SIG-M5 treated with dmso at 0.1 percent for 504 hours (cell line): ENCODE results near the gene OVCA2.

Experiments
- DNase-seq: peaks from one replicate; lab custom pipeline; 2025; ENCODE audit not compliant: unreplicated experiment; lab: John Stamatoyannopoulos, UW

Gene OVCA2

GRCh38 chr17:2063261-2064146 is 21.7 kb downstream of the OVCA2 start:
- DNase-seq = no peak

DNA sequence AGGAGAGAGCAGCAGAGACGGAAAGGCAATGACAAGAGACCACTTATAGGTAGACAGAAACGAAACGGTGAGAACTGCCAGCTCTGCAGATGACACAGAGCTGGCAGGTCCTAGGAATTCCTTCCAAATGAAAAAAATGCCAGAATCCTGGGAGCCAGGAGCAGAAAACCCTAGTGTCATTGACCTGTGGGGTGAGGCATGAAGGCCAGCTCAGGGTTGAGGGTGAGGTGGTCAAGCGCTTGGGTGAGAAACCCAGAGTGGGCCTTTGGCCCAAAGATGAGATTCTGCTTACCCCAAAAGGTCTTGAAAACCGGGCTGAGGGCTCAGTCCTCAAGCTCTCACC is 22.3 kb downstream of the OVCA2 start:
- no peak for DNase-seq

- no peak for DNase-seq
These were observed 22.7 kb downstream of the OVCA2 start for GRCh38 chr17:2064520-2064971.

GRCh38 chr17:2064980-2065785 is 23.4 kb downstream of the OVCA2 start:
- no peak for DNase-seq

GRCh38 chr17:2065949-2066400 is 24.2 kb downstream of the OVCA2 start:
- DNase-seq = no peak

- DNase-seq = no peak
These were observed 25.3 kb downstream of the OVCA2 start for GRCh38 chr17:2067048-2067561.

DNA sequence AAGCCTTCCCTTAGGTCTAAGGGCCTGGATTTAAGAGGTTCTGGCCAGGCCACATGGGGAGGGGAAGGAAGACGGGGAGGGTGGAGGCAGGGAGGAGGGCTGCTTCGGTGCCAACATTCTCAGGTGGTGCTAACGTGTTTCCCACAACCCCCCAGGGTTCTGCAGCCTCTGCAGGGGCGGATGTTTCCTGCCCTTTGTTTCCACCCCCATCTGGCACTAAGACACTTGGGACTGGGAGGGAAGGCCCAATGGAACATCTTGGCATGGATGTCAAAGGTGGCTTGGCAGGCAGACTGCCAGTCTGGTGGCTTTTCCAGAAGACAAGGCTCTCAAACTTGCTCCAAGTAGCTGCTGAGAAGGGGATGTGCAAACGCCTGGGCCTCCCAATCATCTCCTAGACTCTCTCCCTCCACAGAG is 25.8 kb downstream of the OVCA2 start:
- DNase-seq = no peak

DNA sequence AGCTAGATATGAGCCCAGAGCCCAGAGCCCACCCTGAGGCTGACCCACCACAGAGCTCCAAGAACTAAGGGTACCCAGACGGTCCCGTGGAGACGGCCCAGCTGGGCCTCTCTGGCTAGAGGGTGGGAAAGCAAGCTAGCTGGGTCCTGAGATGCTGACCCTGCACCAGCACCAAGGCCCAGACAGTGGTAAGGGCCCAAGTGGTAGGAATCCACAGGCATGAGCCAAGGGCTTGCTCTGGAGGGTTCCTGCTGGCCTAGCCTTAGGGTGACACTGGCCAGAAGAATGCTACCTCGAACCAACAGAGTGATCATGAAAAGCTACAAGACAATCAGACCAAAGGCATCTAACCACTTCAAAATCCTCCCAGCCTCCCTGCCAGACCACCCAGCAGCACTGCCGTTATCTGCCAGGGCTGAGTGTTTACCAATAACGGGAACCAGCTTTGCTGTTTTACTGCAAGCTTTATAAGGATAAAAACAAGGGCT is 26.3 kb downstream of the OVCA2 start:
- no peak for DNase-seq

GRCh38 chr17:2068519-2069051 is 26.8 kb downstream of the OVCA2 start:
- no peak for DNase-seq

- DNase-seq = no peak
These were observed 28.6 kb downstream of the OVCA2 start for GRCh38 chr17:2070241-2071023.

DNA sequence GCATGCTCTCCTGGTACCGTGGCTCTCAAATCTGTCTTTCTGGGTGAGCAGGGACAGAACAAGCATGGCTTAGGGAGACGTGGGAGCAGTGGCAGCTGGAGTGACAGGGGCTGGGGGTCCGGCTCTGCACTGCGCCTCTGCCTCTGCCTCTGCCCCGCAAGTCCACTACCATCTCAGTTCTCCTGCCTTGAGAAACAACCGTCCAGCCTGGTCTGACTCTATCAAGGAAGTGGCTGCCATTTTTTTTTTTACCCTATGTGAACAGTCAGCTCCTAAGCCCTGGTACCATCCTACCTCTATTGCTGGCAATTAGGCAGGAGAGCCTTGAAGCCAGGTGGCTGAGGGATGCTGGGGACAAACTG is 29.2 kb downstream of the OVCA2 start:
- DNase-seq = no peak

DNA sequence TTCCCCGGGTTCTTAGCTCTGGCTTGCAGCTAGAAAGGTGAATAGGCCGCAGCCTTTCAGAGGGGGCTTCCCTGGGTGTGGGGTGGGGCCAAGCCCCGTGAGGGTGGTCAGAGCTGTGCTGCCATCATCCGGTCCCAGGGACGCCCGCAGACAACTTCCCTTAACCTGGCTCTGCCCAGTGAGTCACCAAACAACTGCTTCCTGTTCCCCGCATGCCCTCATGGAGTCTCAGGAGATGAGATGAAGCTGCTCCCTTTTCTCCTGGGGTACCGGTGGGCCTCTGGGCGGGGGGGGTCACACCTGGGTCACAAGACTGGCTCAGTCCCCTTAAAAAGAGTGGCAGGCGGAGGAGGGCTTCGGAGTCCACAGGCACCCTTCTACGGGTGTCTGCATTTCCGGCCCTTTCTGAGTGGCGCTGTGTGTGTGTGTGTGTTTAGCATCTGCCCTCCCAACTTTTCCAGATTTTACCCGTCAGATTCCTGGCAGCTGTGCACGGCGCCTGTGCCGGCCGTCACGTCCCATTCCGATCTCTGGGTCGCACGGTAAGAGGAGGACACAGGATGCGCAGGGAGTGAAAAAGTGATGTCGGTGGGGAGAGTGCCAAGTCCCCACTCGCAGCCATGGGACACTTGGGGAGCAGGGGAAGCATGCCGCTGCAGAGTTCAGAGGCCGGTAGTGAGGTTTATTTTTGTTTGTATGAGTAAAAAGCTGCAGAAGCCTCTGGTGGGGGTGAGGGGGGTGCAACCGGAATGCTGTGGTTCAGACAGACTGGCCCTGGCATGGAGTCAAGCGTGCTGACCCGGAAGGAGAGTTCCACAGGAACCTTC is 29.8 kb downstream of the OVCA2 start:
- no peak for DNase-seq

DNA sequence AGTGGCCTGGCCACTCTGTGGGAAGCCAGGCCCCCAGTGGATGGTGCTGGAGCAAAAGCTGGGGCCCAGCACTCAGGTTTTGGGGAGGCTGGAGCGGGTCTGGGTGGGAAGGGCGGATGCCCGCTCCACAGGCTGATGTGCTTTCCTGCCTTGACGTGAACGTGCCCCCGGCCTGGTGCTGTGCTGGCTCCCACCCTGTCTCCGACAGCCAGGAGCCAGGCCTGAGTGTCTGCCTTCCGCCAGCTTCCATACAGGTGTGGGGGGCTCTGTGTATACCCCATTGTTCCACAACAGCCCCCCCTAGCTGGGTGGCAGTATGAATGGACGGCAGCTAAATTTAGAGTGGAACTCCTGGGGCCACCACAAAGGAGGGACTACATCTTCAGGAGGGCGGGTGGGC is 33.1 kb downstream of the OVCA2 start:
- no peak for DNase-seq

DNA sequence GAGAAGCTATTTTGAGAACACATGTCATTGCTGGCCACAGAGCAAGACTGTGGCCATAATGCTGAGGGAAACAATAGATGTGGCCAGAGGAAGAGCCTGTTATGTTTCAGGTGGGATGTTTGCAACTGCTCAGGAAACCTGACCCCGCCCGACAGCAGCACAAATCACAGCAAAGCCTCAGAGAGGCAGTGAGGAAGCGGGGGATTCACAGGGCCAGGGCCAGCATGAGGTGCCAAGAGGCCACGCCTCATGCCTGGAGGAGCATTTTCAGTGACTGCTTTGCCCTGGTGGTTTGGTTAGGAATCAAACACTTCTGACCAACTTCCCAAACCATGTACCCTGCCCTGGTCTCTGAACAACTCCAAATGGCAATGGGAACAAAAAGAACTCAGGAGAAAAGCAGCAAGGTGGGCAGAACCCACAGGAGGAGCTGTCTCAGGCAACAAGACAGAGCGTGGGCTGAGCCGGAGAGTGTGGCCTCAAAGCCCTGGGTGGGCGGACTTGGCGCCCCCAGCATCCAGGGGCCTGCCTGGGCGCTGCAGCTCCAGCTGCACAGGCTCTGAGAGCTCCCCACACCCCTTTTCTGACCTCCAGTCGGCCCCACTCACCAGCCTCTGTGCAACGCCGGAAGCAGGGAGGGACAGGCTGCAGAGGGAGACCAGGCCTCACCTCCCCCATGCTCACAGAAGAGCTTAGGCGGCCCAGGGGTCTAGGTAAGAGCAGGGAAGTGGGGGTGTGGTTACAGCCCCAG is 33.7 kb downstream of the OVCA2 start:
- no peak for DNase-seq

- no peak for DNase-seq
These were observed 34.5 kb downstream of the OVCA2 start for GRCh38 chr17:2076087-2076984.

DNA sequence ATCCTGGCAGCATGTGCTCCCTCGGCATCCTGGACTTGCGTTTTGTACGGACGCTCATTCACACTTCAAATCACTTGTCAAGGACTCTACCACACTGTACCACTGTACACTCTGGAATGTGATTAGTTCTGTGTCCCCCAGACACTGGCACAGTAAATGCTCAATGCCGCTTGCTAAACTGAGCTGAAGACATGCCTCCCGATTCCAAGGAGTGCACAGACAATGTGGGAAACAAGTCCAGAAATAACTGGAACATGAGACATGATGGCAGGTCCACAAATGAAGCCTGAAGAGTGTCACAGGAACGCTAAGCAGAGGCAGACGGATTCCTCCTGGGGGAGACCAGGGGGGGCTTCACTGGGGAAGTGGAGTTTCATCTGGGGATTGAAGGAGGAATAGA is 35.2 kb downstream of the OVCA2 start:
- no peak for DNase-seq

GRCh38 chr17:2081564-2081963 is 39.7 kb downstream of the OVCA2 start:
- DNase-seq = no peak
